Skeletal muscle tissue (tissue), 4 donors: Measurements from ENCODE around the gene SCYGR1. TPM values are rescaled to one million over a fixed set of nuclear protein-coding genes. Genes with fewer than 3 reads are reported as not detected.

Source experiments
- H3K27ac ChIP-seq: one replicate; pipeline ENCODE4 v1.7.0; 2013; ENCODE audit warnings: mild to moderate bottlenecking, low read depth, low read length, inconsistent platforms
- H3K27me3 ChIP-seq, 3 donors: one replicate each; pipeline ENCODE4 v1.7.0; 2013; ENCODE audit warnings: low read length in 3 of 3; ENCODE audit not compliant: control insufficient read depth in 3 of 3, insufficient read depth in 3 of 3
- H3K36me3 ChIP-seq, 3 donors: one replicate each; pipeline ENCODE4 v1.7.0; 2013; ENCODE audit warnings: low read length in 3 of 3; ENCODE audit not compliant: control insufficient read depth in 3 of 3, insufficient read depth in 3 of 3
- H3K4me1 ChIP-seq, 3 donors: one replicate each; pipeline ENCODE4 v1.7.0; 2013; ENCODE audit warnings: low read length in 3 of 3, mild to moderate bottlenecking in 3 of 3; ENCODE audit not compliant: control insufficient read depth in 3 of 3, insufficient read depth in 3 of 3
- H3K4me3 ChIP-seq, 3 donors: one replicate each; pipeline ENCODE4 v1.7.0; 2013; ENCODE audit warnings: low read length in 3 of 3
- H3K9ac ChIP-seq, 3 donors: one replicate each; pipeline ENCODE4 v1.7.0; 2013; ENCODE audit warnings: low read length in 3 of 3, mild to moderate bottlenecking in 3 of 3, moderate library complexity in 2 of 3, low read depth in 1 of 3
- H3K9me3 ChIP-seq, 3 donors: one replicate each; pipeline ENCODE4 v1.7.0; 2013; ENCODE audit warnings: low read length in 3 of 3; ENCODE audit not compliant: control insufficient read depth in 3 of 3
- total RNA-seq: library from RNA; depleted of rRNA; stranded (reverse); fragments of >200 nt; gene quantifications from one replicate; pipeline ENCODE4 v1.2.3, GENCODE V29; 2014
- donor health status: Osteomylitis.

The SCYGR1 gene
- total RNA-seq, 1 donor from 2014 or later = not detected

DNA sequence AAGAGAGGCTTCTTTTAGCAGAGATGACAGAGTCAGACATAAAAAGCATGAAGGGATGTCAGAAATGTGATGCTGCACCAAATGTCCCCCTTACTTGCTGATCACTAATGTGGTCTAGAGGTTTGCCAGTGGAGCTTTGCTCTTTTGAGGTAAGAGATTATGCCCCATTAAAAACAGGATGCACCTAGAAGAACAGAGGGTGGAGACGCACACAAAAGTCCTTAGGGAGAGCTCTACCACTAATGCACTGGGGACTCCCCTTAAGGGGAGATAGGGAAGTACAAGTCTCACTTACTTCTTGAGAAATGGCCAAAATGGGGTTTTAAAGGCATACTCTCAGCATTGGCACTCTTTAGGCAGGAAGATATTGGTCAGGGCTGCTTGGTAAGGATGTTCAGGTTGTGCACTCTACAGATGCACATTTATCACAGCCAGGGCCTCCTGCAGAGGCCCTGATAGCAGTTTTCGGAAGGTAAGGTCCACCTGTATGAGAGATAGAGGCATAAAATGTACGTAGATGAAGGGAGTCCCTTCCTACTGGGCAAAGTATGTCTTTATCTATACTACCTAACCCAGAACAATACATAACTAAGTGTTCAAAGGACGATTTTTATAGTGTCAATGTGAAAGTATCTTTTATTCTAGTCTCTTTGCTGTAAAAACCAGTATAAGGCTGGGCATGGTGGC is 17.0 kb upstream of the SCYGR1 start:
- H3K27me3 ChIP-seq = peaks cover 0 to 6% (median 6%) of the 10 kb centered on the region in 3 donors
- peaks cover 9 to 17% (median 13%) of the 10 kb centered on the region in 3 donors for H3K4me1 ChIP-seq
- no peak overlapping the region for H3K9ac ChIP-seq
- H3K27ac ChIP-seq = no peak overlapping the region
- no peaks in the 10 kb centered on the region for H3K36me3 ChIP-seq
- H3K9me3 ChIP-seq = no peaks in the 10 kb centered on the region
- no peak overlapping the region for H3K4me3 ChIP-seq

DNA sequence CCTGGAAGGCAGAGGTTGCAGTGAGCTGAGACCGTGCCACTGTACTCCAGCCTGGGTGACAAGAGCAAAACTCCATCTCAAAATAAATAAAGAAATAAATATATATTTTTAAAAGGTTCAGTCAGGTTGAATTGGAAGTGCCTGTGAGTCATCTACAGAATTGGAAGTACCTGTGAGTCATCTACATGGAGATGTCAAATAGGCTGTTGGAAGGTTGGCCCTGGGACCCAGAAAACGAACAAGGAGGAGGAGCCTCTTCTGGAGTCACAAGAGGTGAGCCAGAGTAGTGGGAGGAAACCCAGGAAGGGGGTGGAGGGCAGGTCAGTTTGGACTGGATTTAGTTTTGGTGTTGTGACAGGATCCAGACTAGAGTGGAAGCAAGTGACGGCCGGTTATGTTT is 15.2 kb upstream of the SCYGR1 start:
- peaks cover 9 to 17% (median 11%) of the 10 kb centered on the region in 3 donors for H3K4me1 ChIP-seq
- H3K27me3 ChIP-seq = peaks cover 0 to 6% (median 4%) of the 10 kb centered on the region in 3 donors

DNA sequence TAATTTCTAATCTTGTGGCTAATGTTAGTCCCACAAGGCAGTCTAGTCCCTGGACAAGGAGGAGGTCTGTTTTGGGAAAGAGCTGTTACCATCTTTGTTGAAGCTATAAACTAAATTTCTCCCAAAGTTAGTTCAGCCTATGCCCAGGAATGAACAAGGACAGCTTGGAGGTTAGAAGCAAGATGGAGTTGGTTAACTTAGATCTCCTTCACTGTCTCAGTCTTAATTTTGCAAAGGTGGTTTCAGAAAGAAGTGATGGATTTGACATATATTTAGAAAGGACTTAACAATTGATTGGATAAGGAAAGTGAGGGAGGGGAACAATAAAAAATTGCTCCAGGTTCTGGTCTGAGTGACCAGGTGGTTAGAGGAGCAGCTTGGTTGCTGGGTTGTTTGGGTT is 14.6 kb upstream of the SCYGR1 start:
- Histone ChIP-seq H3K9me3 (no peaks in the 10 kb centered on the region), H3K4me3 (no peak overlapping the region), H3K4me1 (peaks cover 6 to 13% (median 7%) of the 10 kb centered on the region in 3 donors), H3K27me3 (peaks cover 0 to 8% (median 0%) of the 10 kb centered on the region in 3 donors), H3K9ac (no peak overlapping the region), H3K36me3 (no peaks in the 10 kb centered on the region), H3K27ac (no peak overlapping the region)

More for the DNA sequence above, 15.2 kb upstream of the SCYGR1 start:
- no peak overlapping the region for H3K9ac ChIP-seq
- no peak overlapping the region for H3K4me3 ChIP-seq
- no peaks in the 10 kb centered on the region for H3K9me3 ChIP-seq
- no peak overlapping the region for H3K27ac ChIP-seq
- H3K36me3 ChIP-seq = no peaks in the 10 kb centered on the region

DNA sequence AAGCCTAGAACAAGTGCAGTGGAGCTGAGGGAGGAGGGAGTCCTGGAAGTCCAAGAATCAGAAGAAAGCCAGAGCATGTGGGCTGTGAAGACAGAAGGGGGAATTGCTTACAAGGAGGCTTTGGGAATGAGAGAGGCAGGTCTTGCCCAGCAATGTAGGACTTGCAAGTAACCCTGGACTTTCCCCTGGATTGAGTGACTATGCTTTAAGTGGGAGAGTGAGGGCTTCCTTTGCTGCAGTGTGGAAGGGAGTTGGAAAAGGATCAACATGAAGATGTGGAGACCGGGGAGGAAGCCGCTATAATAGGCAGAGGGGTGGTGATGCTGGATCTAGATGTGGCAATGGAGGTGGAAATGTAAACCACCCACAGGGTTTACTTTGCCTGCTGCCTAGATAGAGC is 13.8 kb upstream of the SCYGR1 start:
- Histone ChIP-seq H3K27me3 (peaks cover 0 to 8% (median 0%) of the 10 kb centered on the region in 3 donors), H3K36me3 (no peaks in the 10 kb centered on the region), H3K27ac (no peak overlapping the region), H3K9ac (no peak overlapping the region), H3K9me3 (no peaks in the 10 kb centered on the region), H3K4me1 (peaks cover 1 to 8% (median 3%) of the 10 kb centered on the region in 3 donors), H3K4me3 (no peak overlapping the region)

DNA sequence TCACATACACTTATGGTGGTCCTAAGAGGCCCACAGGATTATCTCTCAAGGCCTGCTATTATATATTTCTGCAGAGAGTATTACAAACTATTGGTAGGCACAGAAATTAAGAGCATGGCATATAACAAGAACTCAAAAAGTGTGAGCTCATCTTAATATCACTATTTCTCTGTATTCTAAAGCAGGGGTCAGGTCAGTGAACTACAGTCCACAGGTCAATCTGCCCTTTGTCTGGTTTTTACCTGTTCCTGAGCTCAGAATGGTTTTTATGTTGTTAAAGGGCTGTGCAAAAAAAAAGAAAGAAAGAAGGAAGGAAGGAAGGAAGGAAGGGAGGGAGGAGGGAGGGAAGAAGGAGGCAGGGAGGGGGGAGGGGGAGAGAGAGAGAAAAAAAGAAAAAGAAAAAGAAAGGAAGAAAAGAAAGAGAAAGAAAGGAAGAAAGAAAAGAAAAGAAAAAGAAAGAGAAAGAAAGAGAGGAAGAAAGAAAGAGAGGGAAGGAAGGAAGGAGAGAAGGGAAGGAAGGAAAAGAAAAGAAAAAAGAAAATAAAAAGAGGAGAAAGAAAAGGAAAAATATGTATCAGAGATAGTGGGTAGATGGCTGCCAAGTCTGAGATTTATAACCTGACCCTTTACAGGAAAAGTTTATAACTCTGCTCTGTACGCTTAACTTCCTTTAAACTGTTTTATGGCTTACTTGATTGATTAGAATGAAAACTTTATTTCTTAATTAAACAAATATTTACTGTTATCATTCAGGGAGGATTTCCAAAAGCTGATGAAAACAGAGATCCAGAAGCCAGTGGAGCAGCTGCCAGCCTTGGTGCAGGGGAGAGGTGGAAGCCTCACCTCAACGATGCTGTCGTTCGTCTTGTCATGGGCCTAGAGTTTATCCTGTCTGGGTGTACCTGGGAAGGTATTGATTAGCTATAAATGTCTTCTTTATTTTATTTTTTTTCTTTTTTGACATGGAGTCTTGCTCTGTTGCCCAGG is 11.2 kb upstream of the SCYGR1 start:
- Histone ChIP-seq H3K9ac (no peak overlapping the region), H3K4me3 (no peak overlapping the region), H3K4me1 (no peaks in the 10 kb centered on the region), H3K27me3 (peaks cover 0 to 8% (median 0%) of the 10 kb centered on the region in 3 donors), H3K36me3 (no peaks in the 10 kb centered on the region), H3K9me3 (no peaks in the 10 kb centered on the region), H3K27ac (no peak overlapping the region)

DNA sequence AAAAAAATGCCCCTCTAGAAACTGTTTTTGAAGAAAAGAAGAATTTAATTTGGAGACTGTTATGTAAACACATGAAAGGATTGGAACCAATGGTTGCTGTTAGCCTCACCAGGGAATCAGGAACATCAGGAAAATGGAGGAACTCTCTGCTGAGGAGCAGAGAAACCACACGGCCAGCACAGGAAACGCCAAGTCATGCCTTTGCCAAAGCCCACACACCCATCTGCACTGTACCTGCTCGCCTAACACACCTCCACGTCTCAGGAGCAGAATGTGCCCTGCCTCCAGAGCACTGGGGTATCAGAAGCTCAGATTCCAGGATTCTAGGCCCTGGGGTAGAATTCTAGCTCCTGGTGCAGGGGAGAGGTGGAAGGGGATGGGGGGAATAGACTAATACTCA is 9.8 kb upstream of the SCYGR1 start:
- Histone ChIP-seq H3K4me1 (no peaks in the 10 kb centered on the region), H3K27me3 (peaks cover 0 to 8% (median 0%) of the 10 kb centered on the region in 3 donors), H3K4me3 (no peak overlapping the region), H3K36me3 (no peaks in the 10 kb centered on the region), H3K27ac (no peak overlapping the region), H3K9ac (no peak overlapping the region), H3K9me3 (no peaks in the 10 kb centered on the region)

DNA sequence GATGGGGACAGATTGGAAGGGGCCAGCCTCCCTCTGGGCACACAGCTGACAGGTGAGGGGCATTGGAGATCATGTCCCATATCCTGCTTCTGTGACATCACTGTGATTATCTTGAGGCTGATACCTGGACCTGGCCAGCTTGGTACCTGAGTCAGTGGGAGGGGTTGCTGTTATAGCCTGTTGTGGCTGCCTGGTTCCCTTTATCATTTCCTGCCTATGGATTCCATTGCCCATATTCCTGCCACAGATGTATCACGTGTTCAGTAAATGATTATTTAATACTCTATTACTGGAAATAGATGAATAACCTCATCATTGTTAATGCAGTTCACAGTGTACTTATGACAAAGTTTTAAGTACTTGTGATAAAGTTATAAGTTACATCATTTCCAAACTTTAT is 7.8 kb upstream of the SCYGR1 start:
- H3K27ac ChIP-seq = no peak overlapping the region
- peaks cover 0 to 3% (median 2%) of the 10 kb centered on the region in 3 donors for H3K27me3 ChIP-seq
- no peak overlapping the region for H3K9ac ChIP-seq
- no peak overlapping the region for H3K4me3 ChIP-seq
- H3K36me3 ChIP-seq = no peaks in the 10 kb centered on the region
- H3K9me3 ChIP-seq = no peaks in the 10 kb centered on the region
- no peaks in the 10 kb centered on the region for H3K4me1 ChIP-seq

DNA sequence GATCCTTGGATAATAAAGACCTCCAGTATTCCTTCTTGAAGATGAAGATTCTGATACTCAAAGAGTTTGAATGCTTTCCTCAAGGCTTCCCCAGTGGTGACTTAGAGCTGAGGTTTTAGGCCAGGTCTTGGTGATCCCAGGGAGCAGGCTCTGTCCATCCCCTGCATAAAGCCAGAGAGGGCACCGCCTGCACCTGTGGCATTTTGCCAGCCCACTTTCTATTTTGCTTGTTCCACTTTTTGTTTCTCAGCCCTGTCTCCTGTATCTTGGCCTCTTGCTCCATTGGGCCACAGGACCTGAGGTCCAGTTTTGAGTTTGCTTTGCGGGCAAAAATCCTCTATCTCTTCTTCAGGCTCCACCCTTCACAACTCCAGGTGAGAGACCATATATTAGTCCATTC is 6.7 kb upstream of the SCYGR1 start:
- no peak overlapping the region for H3K9ac ChIP-seq

DNA sequence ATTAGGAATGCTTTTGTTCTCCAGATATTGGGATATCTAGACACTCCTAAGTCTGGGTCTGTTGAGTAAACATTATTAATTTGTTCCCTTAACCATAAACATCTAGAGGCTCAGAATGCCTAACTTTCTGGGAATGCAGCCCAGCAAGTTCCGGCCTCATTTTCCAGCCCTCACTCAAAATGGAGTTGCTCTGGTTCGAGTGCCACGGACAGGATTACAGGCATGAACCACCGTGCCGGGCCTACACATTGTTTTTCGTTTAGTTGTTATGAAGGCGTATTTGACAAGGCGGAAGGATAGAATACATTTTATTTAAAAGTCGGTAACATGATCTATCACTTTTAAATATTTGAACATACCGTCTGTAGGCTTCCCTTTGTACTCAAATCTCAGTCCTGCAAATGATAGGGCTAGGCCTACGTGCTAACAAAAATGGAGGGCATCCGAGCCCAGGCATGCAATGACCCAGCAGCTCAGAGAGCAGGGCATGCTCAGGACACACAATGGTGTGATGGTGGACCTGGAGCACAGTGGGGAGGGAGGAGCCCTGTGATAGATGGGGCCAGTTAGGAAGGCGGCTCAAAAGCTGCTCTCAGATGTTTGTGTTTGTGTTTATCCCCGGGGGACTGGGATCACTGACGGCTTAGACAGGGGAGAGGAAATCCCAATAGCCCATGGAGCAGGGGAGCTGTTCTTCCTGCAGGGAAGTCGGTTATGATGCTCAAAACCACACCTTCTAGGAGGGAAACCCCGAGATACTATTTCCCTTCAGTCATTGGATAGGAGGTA is 2.9 kb upstream of the SCYGR1 start:
- Histone ChIP-seq H3K36me3 (no peaks in the 10 kb centered on the region), H3K9ac (no peak overlapping the region), H3K27me3 (peaks cover 0 to 3% (median 0%) of the 10 kb centered on the region in 3 donors), H3K9me3 (no peaks in the 10 kb centered on the region), H3K4me1 (no peaks in the 10 kb centered on the region), H3K4me3 (no peak overlapping the region), H3K27ac (no peak overlapping the region)

More for the DNA sequence above, 6.7 kb upstream of the SCYGR1 start:
- Histone ChIP-seq H3K27me3 (peaks cover 0 to 3% (median 2%) of the 10 kb centered on the region in 3 donors), H3K27ac (no peak overlapping the region), H3K9me3 (no peaks in the 10 kb centered on the region), H3K36me3 (no peaks in the 10 kb centered on the region), H3K4me3 (no peak overlapping the region), H3K4me1 (no peaks in the 10 kb centered on the region)
